Kidney epithelial cell (primary cell): ENCODE measurements around the gene IRF2. TPM values are rescaled to one million over a fixed set of nuclear protein-coding genes. Genes with fewer than 3 reads are reported as not detected.

ENCODE experiments used
- DNase-seq: peaks from one replicate; pipeline ENCODE4 v3.0.0-alpha.2; 2010; ENCODE audit warnings: low read depth
- H3K27me3 ChIP-seq: 2 replicates; pipeline ENCODE4 v1.6.0; 2011; ENCODE audit warnings: low read length; ENCODE audit not compliant: control insufficient read depth, insufficient read depth
- H3K36me3 ChIP-seq: 2 replicates; pipeline ENCODE4 v1.5.1; 2011; ENCODE audit warnings: low read length; ENCODE audit not compliant: control insufficient read depth, insufficient read depth
- H3K4me3 ChIP-seq: 2 replicates; pipeline ENCODE4 v1.5.1; 2011; ENCODE audit warnings: low read depth, mild to moderate bottlenecking, control low read depth, low read length
- CTCF ChIP-seq: IDR thresholded peaks from 2 replicates; pipeline ENCODE4 v1.5.1; 2011; ENCODE audit warnings: mild to moderate bottlenecking, moderate library complexity, low read length, control low read depth, inconsistent platforms; ENCODE audit not compliant: insufficient read depth, poor library complexity, severe bottlenecking
- total RNA-seq: library from RNA; depleted of rRNA; stranded (reverse); fragments of >200 nt; gene quantifications from 2 replicates; pipeline ENCODE4 v1.2.3, GENCODE V29; 2015

The IRF2 gene
- total RNA-seq, 1 donor from 2014 or later, result 30.4 TPM

- no peak for TF ChIP-seq CTCF
- H3K27me3 ChIP-seq, result no peaks in the 10 kb centered on the region
- no peak for DNase-seq
- H3K4me3 ChIP-seq, result no peak overlapping the region
- no peaks in the 10 kb centered on the region for H3K36me3 ChIP-seq
Observed at GRCh38 chr4:184361443-184361842, 112.9 kb downstream of the IRF2 start.

GRCh38 chr4:184359888-184360287, 114.5 kb downstream of the IRF2 start:
- TF ChIP-seq CTCF, result no peak
- H3K4me3 ChIP-seq, result no peak overlapping the region
- no peaks in the 10 kb centered on the region for H3K36me3 ChIP-seq
- no peak for DNase-seq
- no peaks in the 10 kb centered on the region for H3K27me3 ChIP-seq

GRCh38 chr4:184358521-184359232, 115.7 kb downstream of the IRF2 start:
- DNase-seq, result no peak
- Histone ChIP-seq H3K36me3 (no peaks in the 10 kb centered on the region), H3K4me3 (no peak overlapping the region), H3K27me3 (no peaks in the 10 kb centered on the region)
- TF ChIP-seq CTCF, result no peak

GRCh38 chr4:184357772-184358171, 116.6 kb downstream of the IRF2 start:
- TF ChIP-seq CTCF, result no peak
- Histone ChIP-seq H3K27me3 (no peaks in the 10 kb centered on the region), H3K4me3 (no peak overlapping the region), H3K36me3 (no peaks in the 10 kb centered on the region)
- DNase-seq, result no peak

GRCh38 chr4:184357165-184357564, 117.2 kb downstream of the IRF2 start:
- Histone ChIP-seq H3K27me3 (no peaks in the 10 kb centered on the region), H3K4me3 (no peak overlapping the region), H3K36me3 (no peaks in the 10 kb centered on the region)
- TF ChIP-seq CTCF, result no peak
- DNase-seq, result no peak

- no peak for DNase-seq
Observed at GRCh38 chr4:184356366-184356765, 118.0 kb downstream of the IRF2 start.

More at GRCh38 chr4:184356366-184356765, 118.0 kb downstream of the IRF2 start:
- Histone ChIP-seq H3K27me3 (no peaks in the 10 kb centered on the region), H3K4me3 (no peak overlapping the region), H3K36me3 (no peaks in the 10 kb centered on the region)
- TF ChIP-seq CTCF, result no peak
